GM19025 (cell line): Measurements from ENCODE around the gene LIAS.

Source experiments
- ATAC-seq: cut with Tn5 transposase; IDR thresholded peaks from one replicate; pipeline ENCODE4 v1.9.1; 2021; ENCODE audit warnings: mild to moderate bottlenecking, low read depth, moderate library complexity; ENCODE audit not compliant: unreplicated experiment

Gene LIAS

GRCh38 chr4:39452860-39453587 is 5.8 kb upstream of the LIAS start:
- no peak for ATAC-seq

- no peak for ATAC-seq
Measured at GRCh38 chr4:39453738-39454137, 5.1 kb upstream of the LIAS start.

- no peak for ATAC-seq
Measured at GRCh38 chr4:39455486-39455885, 3.4 kb upstream of the LIAS start.

GRCh38 chr4:39456946-39457763 is 1.7 kb upstream of the LIAS start:
- ATAC-seq = no peak

- ATAC-seq = peak; percentile 2
Measured at GRCh38 chr4:39458161-39458504, 723 bp upstream of the LIAS start.

- ATAC-seq = no peak
Measured at GRCh38 chr4:39464886-39465501, 6.1 kb downstream of the LIAS start.

- no peak for ATAC-seq
Measured at GRCh38 chr4:39466747-39467146, 7.9 kb downstream of the LIAS start.

GRCh38 chr4:39467464-39467863 is 8.6 kb downstream of the LIAS start:
- ATAC-seq = no peak

GRCh38 chr4:39469429-39470077 is 10.7 kb downstream of the LIAS start:
- ATAC-seq = no peak

- no peak for ATAC-seq
Measured at GRCh38 chr4:39470402-39470801, 11.5 kb downstream of the LIAS start.

GRCh38 chr4:39472396-39472795 is 13.5 kb downstream of the LIAS start:
- ATAC-seq = no peak

GRCh38 chr4:39476187-39476895 is 17.5 kb downstream of the LIAS start:
- no peak for ATAC-seq

- ATAC-seq = no peak
Measured at GRCh38 chr4:39480251-39480650, 21.4 kb downstream of the LIAS start.

GRCh38 chr4:39480902-39481695 is 22.2 kb downstream of the LIAS start:
- no peak for ATAC-seq

GRCh38 chr4:39484582-39485272 is 25.9 kb downstream of the LIAS start:
- ATAC-seq = no peak

GRCh38 chr4:39486221-39486804 is 27.5 kb downstream of the LIAS start:
- ATAC-seq = no peak

- no peak for ATAC-seq
Measured at GRCh38 chr4:39490322-39490721, 31.5 kb downstream of the LIAS start.

- no peak for ATAC-seq
Measured at GRCh38 chr4:39494354-39494753, 35.5 kb downstream of the LIAS start.
